Smooth muscle cell (in vitro differentiated cells): Measurements from ENCODE around the gene ARAP1. TPM values are rescaled to one million over a fixed set of nuclear protein-coding genes. Genes with fewer than 3 reads are reported as not detected.

Source experiments
- DNase-seq: peaks from one replicate; lab custom pipeline; 2025; ENCODE audit not compliant: unreplicated experiment; lab: John Stamatoyannopoulos, UW
- H2AFZ ChIP-seq: fragments of 200-600 bp; sonication (generic); 2 replicates; pipeline ENCODE4 v1.6.0; 2016; ENCODE audit warnings: antibody characterized with exemption, low read depth, mild to moderate bottlenecking
- H3F3A ChIP-seq: fragments of 200-600 bp; sonication (generic); 2 replicates; pipeline ENCODE4 v1.6.0; 2017; ENCODE audit warnings: antibody characterized with exemption, low read depth
- H3K27ac ChIP-seq: fragments of 200-600 bp; sonication (generic); 2 replicates; pipeline ENCODE4 v1.5.1; 2016; ENCODE audit warnings: low read depth, mild to moderate bottlenecking
- H3K27me3 ChIP-seq: fragments of 200-600 bp; sonication (generic); 2 replicates; pipeline ENCODE4 v1.6.1; 2016; ENCODE audit warnings: low read depth, mild to moderate bottlenecking
- H3K36me3 ChIP-seq: fragments of 200-600 bp; sonication (generic); 2 replicates; pipeline ENCODE4 v1.5.1; 2016; ENCODE audit warnings: low read depth
- H3K4me1 ChIP-seq: fragments of 200-600 bp; sonication (generic); 2 replicates; pipeline ENCODE4 v1.5.1; 2016; ENCODE audit warnings: low read depth
- H3K4me2 ChIP-seq: fragments of 200-600 bp; sonication (generic); 2 replicates; pipeline ENCODE4 v1.6.0; 2016; ENCODE audit warnings: mild to moderate bottlenecking
- H3K4me3 ChIP-seq: fragments of 200-600 bp; sonication (generic); 2 replicates; pipeline ENCODE4 v1.5.1; 2016; ENCODE audit warnings: mild to moderate bottlenecking
- H3K79me2 ChIP-seq: fragments of 200-600 bp; sonication (generic); 2 replicates; pipeline ENCODE4 v1.6.0; 2016; ENCODE audit warnings: low read depth, mild to moderate bottlenecking
- H3K9ac ChIP-seq: fragments of 200-600 bp; sonication (generic); 2 replicates; pipeline ENCODE4 v1.6.0; 2016; ENCODE audit warnings: low read depth
- H3K9me3 ChIP-seq: fragments of 200-600 bp; sonication (generic); replicated peaks from 2 replicates; pipeline ENCODE4 v1.5.1; 2016; ENCODE audit warnings: low read depth
- H4K20me1 ChIP-seq: fragments of 200-600 bp; sonication (generic); 2 replicates; pipeline ENCODE4 v1.6.0; 2016; ENCODE audit warnings: low read depth
- CTCF ChIP-seq: fragments of 200-600 bp; sonication (generic); IDR thresholded peaks from 2 replicates; pipeline ENCODE4 v1.5.1; 2017; ENCODE audit warnings: borderline replicate concordance, mild to moderate bottlenecking, antibody characterized with exemption; ENCODE audit not compliant: insufficient read depth, poor library complexity, severe bottlenecking
- WGBS: methylation state at CpG from one replicate; pipeline ENCODE4 v1.1.7; 2016; ENCODE audit warnings: low lambda C conversion rate; 5-methylcytosine and 5-hydroxymethylcytosine counted together
- polyA plus RNA-seq: library from polyadenylated mRNA; unstranded; fragments of >200 nt; fragmentation: Nextera tagmentation; extraction: Ambion mirVana; gene quantifications from 2 replicates; pipeline ENCODE4 v1.2.1, GENCODE V29; 2016
- total RNA-seq: library from RNA; depleted of rRNA; stranded (reverse); fragments of >200 nt; gene quantifications from 2 replicates; pipeline ENCODE4 v1.2.3, GENCODE V29; 2014

Gene ARAP1
- total and polyA plus RNA-seq, 2 experiments from 2014 or later = 45.2 to 45.6 TPM

- H3F3A ChIP-seq = peaks cover 18% of the 10 kb centered on the region
- H3K9me3 ChIP-seq = no peaks in the 10 kb centered on the region
- TF ChIP-seq CTCF = no peak
- H3K27ac ChIP-seq = peak overlapping the region; percentile 97
- no peaks in the 10 kb centered on the region for H3K27me3 ChIP-seq
- peaks cover 19% of the 10 kb centered on the region for H4K20me1 ChIP-seq
- 91% methylated on average over 10 of the region's 12 CpGs for WGBS
- H3K79me2 ChIP-seq = peaks cover 29% of the 10 kb centered on the region
- no peak overlapping the region for H2AFZ ChIP-seq
- peak overlapping the region; percentile 48 for H3K9ac ChIP-seq
- no peak for DNase-seq
- H3K4me1 ChIP-seq = peaks cover 19% of the 10 kb centered on the region
- H3K4me2 ChIP-seq = peak overlapping the region; percentile 49
- H3K4me3 ChIP-seq = no peak overlapping the region
- H3K36me3 ChIP-seq = no peaks in the 10 kb centered on the region
These were observed 19.9 kb upstream of the ARAP1 start for GRCh38 chr11:72772059-72772458.

- H3K4me2 ChIP-seq = peak overlapping the region; percentile 49
- H4K20me1 ChIP-seq = peaks cover 19% of the 10 kb centered on the region
- H3K79me2 ChIP-seq = peaks cover 29% of the 10 kb centered on the region
- H3K4me1 ChIP-seq = peaks cover 19% of the 10 kb centered on the region
- H3K27ac ChIP-seq = peak overlapping the region; percentile 97
- no peak overlapping the region for H3K9ac ChIP-seq
- H3K4me3 ChIP-seq = no peak overlapping the region
- no peaks in the 10 kb centered on the region for H3K36me3 ChIP-seq
- peaks cover 18% of the 10 kb centered on the region for H3F3A ChIP-seq
- no peaks in the 10 kb centered on the region for H3K9me3 ChIP-seq
- no peak for TF ChIP-seq CTCF
- H3K27me3 ChIP-seq = no peaks in the 10 kb centered on the region
- WGBS = 4% methylated on average over 4 of the region's 4 CpGs
- H2AFZ ChIP-seq = no peak overlapping the region
- no peak for DNase-seq
These were observed 19.3 kb upstream of the ARAP1 start for GRCh38 chr11:72771507-72771906.

GRCh38 chr11:72770799-72771198 lies 18.6 kb upstream of the ARAP1 start:
- WGBS = 81% methylated on average over 3 of the region's 3 CpGs
- TF ChIP-seq CTCF = no peak
- DNase-seq = no peak

DNA sequence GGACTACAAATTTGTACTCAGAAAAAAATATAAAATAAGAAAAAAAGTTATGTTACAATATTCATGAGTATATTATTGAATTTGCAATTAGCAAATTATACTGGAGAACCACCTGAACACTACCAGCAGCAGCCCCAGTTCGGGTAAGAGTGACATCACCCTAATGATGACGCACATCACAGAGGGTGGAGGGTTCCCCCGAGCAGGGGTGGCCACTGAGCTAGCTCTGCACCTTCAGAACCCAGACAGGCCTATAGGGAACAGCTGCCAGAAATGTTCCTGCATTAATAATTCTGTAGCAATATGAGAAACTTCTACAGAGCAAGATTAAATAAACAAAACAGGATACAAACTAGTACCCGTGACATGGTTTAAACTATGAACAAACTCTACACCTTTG lies 17.5 kb upstream of the ARAP1 start:
- Histone ChIP-seq H3K27ac (no peak overlapping the region), H3K4me2 (no peak overlapping the region), H3K4me1 (peaks cover 15% of the 10 kb centered on the region), H3K9me3 (no peaks in the 10 kb centered on the region), H2AFZ (no peak overlapping the region), H3K36me3 (no peaks in the 10 kb centered on the region), H3K9ac (no peak overlapping the region), H4K20me1 (peaks cover 29% of the 10 kb centered on the region), H3K27me3 (no peaks in the 10 kb centered on the region), H3F3A (peaks cover 18% of the 10 kb centered on the region), H3K79me2 (peaks cover 29% of the 10 kb centered on the region), H3K4me3 (no peak overlapping the region)
- 77% methylated on average over 4 of the region's 4 CpGs for WGBS
- no peak for DNase-seq
- no peak for TF ChIP-seq CTCF

More at GRCh38 chr11:72770799-72771198, 18.6 kb upstream of the ARAP1 start:
- H3K27me3 ChIP-seq = no peaks in the 10 kb centered on the region
- H4K20me1 ChIP-seq = peaks cover 25% of the 10 kb centered on the region
- no peak overlapping the region for H3K4me2 ChIP-seq
- H3K9me3 ChIP-seq = no peaks in the 10 kb centered on the region
- no peaks in the 10 kb centered on the region for H3K36me3 ChIP-seq
- H3K4me1 ChIP-seq = peaks cover 19% of the 10 kb centered on the region
- peak overlapping the region; percentile 97 for H3K27ac ChIP-seq
- no peak overlapping the region for H2AFZ ChIP-seq
- H3K79me2 ChIP-seq = peaks cover 29% of the 10 kb centered on the region
- H3F3A ChIP-seq = peaks cover 18% of the 10 kb centered on the region
- H3K4me3 ChIP-seq = no peak overlapping the region
- H3K9ac ChIP-seq = no peak overlapping the region
